NCI-H2107 treated with DMSO at 0.1 percent for 48 hours (cell line): ENCODE measurements around the gene DNMT1.

Source experiments
- DNase-seq: peaks from one replicate; lab custom pipeline; 2025; ENCODE audit not compliant: unreplicated experiment; lab: John Stamatoyannopoulos, UW

Gene DNMT1

GRCh38 chr19:10142701-10143375 lies 51.9 kb downstream of the DNMT1 start:
- no peak for DNase-seq

DNA sequence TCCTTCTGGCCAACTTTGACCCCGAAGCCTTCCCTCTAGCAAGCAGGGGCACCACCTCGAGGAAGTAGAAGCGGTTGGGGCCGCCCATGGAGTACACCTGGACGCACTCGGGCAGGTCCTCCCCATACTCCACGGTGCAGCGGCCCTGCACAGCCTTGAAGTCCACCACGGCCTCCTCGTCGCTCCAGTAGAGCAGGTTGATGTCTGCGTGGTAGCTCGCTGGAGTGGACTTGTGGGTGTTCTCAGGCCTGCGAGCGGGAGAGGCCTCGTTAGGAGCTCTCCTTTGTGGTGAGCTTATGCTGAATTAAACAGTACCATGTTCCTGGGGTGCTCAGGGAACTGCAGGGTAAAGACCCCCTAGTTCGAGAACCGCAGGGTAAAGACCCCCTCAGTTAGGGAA lies 52.8 kb downstream of the DNMT1 start:
- no peak for DNase-seq

DNA sequence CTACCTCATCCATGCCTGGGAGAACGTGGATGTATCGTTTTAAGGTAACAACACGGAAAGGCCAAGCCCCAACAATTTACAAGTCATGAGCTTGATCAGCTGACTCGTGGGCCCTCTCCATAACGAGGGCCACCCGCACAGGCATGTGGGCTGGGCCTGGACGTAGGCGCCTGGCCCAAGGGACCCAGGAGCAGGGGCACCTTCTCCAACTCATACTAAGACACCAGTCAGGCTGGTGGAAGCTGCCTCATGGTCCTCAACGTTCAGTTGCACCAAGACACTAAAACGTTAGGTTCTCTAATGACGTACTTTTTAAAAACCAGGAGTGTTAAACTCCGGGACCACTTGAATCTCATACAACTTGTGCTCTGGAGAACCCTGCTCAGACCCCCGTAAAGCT lies 53.3 kb downstream of the DNMT1 start:
- DNase-seq: no peak

GRCh38 chr19:10139952-10140351 lies 54.8 kb downstream of the DNMT1 start:
- DNase-seq: no peak

- no peak for DNase-seq
Observed at GRCh38 chr19:10138879-10139795, 55.6 kb downstream of the DNMT1 start.

GRCh38 chr19:10137751-10138682 lies 56.7 kb downstream of the DNMT1 start:
- no peak for DNase-seq

- no peak for DNase-seq
Observed at GRCh38 chr19:10136936-10137335, 57.8 kb downstream of the DNMT1 start.

DNA sequence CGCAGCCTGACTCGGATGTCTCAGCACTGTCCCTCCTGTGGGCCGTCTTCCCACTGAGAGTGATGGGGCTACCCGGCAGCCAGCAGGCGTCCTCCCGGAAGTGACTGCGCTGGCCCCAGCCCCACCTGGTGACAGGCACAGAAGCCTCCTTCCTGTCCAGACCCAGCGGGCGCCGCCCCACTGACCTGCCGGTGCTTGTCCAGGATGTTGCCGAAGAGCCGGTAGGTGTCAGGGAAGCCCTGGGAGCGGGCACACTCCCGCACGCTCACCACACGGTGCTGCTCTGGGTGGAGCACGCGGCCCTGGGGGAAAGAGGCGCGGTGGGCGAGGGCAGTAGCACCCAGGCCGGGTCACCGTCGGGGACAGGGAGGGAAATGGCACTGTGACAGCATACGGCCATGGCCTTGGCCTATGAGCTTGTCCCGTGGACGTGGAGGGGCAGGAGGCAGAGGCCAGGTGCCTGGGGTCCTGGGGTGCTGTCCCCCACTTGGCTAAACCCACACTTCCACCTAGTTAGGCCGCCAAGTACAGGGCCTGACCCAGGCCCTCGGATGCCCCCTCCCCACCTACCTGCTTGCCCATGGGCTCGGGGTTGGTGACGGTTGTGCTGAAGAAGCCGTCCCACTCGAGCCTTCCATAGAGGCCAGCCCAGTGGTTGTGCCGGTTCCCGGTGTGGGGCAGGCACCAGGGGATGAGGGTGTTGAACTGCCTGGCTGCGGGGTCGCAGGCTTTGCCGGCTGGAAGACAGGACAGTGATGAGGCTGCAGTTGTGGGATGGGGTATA lies 59.0 kb downstream of the DNMT1 start:
- no peak for DNase-seq

- DNase-seq: no peak
Observed at GRCh38 chr19:10134040-10134439, 60.7 kb downstream of the DNMT1 start.

- DNase-seq: peak; percentile 63
Observed at GRCh38 chr19:10133596-10133995, 61.2 kb downstream of the DNMT1 start.

DNA sequence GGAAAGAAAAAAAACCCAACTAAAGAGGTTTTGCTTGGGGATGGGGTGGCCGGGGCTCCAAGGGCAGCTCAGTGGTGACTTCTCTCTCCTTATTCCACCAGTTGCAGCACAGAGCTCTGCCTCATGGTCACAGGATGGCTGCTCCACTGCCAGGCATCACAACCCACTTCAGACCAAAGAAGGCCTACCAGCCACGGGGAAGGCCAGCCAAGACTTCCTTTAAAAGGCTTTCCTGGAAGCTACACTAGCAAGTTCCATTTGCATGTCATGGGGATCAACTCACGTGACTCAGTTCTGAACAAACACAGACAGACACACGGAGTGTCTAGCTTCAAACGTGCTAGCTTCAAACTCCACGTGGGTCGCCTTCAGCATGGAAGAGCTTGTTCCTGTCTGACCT lies 61.8 kb downstream of the DNMT1 start:
- DNase-seq: no peak

DNA sequence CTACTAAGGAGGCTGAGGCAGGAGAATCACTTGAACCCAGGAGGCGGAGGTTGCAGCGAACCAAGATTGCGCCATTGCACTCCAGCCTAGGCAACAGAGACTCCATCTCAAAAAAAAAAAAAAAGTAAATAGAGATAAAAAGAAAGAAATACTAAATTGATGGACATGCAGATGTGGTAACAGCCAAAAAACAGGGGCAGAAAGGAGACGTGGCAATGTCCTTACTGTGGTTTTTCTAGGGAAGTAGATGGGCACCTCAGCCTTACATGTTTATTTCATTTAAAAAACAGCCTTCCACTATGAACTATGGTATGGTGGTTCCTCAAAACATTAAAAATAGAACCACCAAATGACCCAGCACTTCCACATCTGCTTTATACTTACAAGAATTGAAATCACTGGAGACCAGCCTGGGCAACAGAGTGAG lies 68.5 kb downstream of the DNMT1 start:
- no peak for DNase-seq

- no peak for DNase-seq
Observed at GRCh38 chr19:10124429-10124828, 70.3 kb downstream of the DNMT1 start.

GRCh38 chr19:10122045-10122444 lies 72.7 kb downstream of the DNMT1 start:
- no peak for DNase-seq

DNA sequence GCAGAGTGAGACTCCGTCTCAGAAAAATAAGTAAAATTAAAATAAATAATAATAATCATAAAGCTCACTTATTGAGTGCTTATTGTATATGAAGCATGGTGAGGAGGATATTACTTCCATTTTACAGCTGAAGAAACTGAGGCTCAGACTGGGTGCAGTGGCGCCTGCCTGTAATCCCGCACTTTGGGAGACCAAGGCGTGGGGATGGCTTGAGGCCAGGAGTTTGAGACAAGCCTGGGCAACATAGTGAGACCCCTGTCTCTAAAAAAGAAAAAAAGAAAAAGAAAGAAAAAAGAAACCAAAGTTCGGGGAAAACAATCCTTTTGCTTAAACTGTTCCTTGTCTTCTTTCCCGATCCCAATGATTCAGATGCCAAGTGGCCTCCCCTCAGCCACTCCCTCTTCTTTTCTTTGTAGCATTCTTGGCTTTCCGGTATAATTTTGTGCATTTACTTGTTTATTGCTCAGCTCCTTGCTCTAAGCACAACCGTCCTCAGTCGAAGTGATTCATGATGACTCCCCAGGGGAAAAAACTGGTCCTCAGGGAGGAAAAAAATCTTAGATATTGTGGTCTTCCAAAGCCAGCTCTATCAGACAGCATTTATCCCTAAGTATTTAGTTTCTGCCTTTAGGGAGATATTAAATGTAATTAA lies 74.1 kb downstream of the DNMT1 start:
- DNase-seq: no peak

GRCh38 chr19:10118960-10119359 lies 75.8 kb downstream of the DNMT1 start:
- no peak for DNase-seq

DNA sequence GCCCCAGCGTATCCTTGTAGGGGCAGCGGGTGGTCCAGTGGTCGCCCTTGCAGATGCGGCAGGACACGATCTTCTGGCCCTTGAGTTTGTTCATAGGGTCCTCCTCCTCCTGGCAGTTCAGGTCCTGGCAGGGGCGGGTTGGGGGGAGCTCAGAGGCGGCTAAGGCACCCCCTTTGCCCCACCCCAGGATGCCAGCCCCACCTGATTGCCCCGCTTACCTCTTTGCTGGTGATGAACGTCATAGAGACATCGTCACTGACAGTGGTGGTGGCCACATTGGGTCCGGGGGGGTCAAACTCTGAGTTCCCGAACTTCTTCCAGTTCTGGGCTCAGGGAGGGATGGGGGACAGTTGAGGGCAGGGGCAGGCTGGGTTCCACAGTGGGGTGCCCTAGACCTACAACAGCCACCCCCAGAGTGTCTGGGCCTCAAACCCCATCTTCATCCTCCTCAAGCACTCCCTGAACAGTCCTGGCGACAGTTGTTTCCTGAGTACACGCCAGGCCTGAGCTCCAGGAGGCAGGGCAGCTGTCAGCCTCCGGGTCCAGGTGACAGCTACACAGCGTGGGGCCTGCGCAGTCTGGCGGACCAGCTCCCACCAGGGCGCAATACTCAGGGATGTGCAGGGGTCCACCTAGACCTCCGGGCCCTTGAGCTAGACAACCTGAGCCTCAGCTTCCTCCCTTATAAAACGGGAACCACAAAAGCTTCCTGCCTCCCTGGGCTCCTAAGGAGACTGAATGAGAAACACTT lies 77.7 kb downstream of the DNMT1 start:
- no peak for DNase-seq

GRCh38 chr19:10116085-10116865 lies 78.5 kb downstream of the DNMT1 start:
- DNase-seq: peak; percentile 4
